ENCODE data around the gene MRPS7.

The MRPS7 gene

DNA sequence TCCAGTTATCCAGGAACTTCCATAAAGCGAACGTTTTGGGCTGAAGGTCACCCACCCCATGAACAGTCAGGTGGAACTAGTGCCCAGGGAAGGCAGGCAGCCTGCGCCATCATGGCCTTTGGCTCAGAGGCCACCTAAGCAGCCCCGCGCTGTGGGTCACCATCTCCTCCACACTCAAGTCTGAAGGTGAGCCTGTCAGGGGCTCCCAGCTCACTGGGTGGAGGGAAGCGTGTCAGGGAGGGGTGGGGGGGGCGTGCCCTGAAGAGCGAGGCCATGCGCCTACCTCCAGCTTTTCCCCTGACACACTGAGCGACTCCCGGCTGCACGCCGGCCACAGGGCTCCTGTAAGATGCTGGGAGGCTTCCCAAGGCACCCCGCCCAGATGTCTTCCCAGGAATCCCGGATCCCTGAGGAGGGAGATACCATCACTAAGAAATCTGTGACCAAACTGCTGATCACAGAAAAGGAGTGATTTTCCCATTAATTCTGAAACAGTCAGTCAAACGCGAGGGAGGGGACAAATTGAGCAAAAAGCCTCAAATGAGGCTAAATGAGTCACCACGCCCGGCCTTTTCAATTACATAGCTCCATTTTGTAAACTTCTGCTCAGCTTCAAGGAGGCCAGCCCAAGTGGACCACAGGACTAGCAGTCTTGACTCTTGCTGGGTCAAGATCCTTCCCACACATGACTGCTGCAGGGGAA, 54.0 kb downstream of the MRPS7 start:
- DNase-seq, result no peak

Measured in right hindlimb (tissue), 1 donor.